Measurements from ENCODE around the gene UBE2E1.
"Not testable (repeated sequence)": the region's sequence is repeated elsewhere in the genome, so short reads cannot be mapped to it uniquely, and the experiment has no call there.

Gene UBE2E1

DNA sequence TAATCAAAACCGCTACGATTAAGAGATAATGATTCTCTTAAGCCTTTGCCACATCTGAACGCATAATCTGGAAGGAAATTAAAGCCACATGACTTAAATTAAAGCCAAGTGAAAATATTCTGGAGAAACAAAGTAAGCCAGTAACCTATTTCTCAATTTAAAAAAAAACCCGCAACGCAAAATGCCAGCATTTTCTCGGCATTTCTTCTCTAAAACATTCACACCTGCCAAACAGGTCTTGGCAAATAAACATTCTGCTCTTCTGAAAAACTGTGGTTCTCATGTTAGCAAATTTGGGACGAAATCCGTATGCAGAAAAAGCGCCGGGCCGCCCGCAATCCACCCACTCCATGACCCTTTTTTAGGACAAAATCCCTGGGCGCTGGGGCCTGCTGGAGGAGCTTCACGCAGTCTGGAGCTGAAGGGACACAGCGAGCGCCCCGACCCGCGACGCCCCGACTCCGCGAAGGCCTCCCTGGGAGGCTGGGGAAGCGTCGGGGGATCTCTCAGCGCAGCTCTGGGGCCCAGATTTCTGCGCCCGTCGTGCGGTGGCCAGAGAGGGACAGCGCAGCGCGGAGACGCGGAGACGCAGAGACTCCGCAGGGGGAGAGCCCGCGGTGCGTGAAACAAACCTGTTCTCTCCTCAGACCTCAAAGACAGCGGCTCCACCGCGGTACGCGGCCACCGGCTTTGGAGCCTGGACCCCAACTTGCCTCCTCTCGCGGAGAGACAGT, 110.6 kb downstream of the UBE2E1 start:
- Histone ChIP-seq H3K4me1 (ENCODE audit: control insufficient read depth in 1 of 2, insufficient read depth in 1 of 2, low read depth in 1 of 2, low read length in 1 of 2) (peaks cover 29 to 34% of the 10 kb centered on the region in 2 experiments), H3K9me3 (no peaks in the 10 kb centered on the region), H3K27me3 (no peaks in the 10 kb centered on the region), H3K36me3 (peaks cover 17% of the 10 kb centered on the region), H3K4me3 (ENCODE audit: low read depth in 1 of 2, low read length in 1 of 2) (peak overlapping the region; percentile 88 to 91), H3K27ac (peak overlapping the region; percentile 81)
- TF ChIP-seq, protein P1, sequence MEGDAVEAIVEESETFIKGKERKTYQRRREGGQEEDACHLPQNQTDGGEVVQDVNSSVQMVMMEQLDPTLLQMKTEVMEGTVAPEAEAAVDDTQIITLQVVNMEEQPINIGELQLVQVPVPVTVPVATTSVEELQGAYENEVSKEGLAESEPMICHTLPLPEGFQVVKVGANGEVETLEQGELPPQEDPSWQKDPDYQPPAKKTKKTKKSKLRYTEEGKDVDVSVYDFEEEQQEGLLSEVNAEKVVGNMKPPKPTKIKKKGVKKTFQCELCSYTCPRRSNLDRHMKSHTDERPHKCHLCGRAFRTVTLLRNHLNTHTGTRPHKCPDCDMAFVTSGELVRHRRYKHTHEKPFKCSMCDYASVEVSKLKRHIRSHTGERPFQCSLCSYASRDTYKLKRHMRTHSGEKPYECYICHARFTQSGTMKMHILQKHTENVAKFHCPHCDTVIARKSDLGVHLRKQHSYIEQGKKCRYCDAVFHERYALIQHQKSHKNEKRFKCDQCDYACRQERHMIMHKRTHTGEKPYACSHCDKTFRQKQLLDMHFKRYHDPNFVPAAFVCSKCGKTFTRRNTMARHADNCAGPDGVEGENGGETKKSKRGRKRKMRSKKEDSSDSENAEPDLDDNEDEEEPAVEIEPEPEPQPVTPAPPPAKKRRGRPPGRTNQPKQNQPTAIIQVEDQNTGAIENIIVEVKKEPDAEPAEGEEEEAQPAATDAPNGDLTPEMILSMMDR (IDR thresholded peaks at IDR 0.05) = no peak

DNA sequence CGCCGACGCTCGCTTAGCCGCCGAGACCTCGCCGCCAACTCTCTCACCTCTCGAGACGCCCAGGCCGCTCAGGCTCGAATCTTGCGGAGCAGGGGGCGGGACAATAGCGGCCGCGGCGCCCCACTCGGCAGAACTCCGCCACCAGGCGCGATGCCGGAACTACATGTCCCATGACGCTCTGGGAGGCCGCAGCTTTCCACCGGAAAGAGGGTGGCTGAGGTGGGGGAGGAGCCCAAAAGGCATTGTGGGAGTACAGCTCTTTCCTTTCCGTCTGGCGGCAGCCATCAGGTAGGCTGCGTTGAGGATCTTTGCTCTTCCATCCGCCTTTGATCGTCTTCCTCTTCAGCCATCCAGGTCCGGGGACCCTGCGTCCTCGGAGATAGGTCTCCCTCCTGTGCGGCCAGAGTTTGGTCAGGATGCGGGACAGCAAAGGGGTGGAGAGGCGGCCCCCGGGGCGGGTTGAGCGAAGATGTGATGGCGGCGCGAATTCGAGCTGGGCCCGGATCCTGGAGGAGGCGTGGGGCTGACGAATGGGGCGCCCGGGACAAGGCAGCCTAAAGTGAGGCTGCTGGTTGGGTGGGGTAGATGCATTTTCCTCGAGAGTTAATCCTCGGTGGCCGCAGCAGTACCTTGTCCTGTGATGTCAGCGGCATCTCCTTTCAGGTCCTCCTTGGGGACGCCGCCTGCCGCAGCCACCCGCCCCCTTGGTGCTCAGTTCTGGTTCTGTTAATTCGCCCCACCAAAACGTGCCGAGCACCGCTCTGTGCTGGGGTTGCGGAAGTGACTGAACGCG, 111.3 kb downstream of the UBE2E1 start, which contains the start of the genes NKIRAS1 and RPL15:
Gene NKIRAS1, minus strand, starts transcription at position 105 of the 793 bp plus-strand sequence. CDS start 6,086 bp downstream, outside the sequence.
Gene RPL15, plus strand, starts transcription at position 247 of the 793 bp plus-strand sequence. CDS start 728 bp downstream, outside the sequence.
- no peaks in the 10 kb centered on the region for H3K27me3 ChIP-seq
- H3K4me1 ChIP-seq (ENCODE audit: control insufficient read depth in 1 of 2, insufficient read depth in 1 of 2, low read depth in 1 of 2, low read length in 1 of 2) = peaks cover 29 to 34% of the 10 kb centered on the region in 2 experiments
- H3K9me3 ChIP-seq = no peaks in the 10 kb centered on the region
- H3K27ac ChIP-seq = peak within 1 kb of the TSS; percentile 81
- TF ChIP-seq, protein P1 (IDR thresholded peaks at IDR 0.05) = peak; percentile 93
- H3K36me3 ChIP-seq = peaks cover 21% of the 10 kb centered on the region
- peak within 1 kb of the TSS; percentile 88 to 91 for H3K4me3 ChIP-seq (ENCODE audit: low read depth in 1 of 2, low read length in 1 of 2)

DNA sequence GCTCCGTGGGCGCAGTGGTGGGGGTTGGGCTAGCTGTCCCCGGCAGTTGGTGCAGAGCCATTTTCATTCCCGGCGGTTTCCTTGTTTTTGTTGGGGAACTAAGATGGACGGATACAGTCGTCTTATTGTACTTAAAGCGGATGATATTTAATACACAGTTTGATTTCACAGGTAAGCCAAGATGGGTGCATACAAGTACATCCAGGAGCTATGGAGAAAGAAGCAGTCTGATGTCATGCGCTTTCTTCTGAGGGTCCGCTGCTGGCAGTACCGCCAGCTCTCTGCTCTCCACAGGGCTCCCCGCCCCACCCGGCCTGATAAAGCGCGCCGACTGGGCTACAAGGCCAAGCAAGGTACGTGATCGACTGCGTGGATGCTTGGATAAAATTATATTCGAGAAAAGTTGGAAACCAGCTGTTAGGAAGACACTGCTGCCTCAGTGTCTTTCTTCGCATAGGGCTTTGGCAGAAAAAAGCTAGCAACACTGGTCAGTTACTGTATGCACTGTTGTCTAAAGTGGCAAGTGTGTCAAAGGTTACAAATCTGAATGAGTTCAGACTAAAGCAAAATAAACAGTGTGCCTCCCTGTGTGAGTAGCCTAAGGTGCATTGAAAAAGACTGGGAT, 112.0 kb downstream of the UBE2E1 start:
- Histone ChIP-seq H3K4me3 (ENCODE audit: low read depth in 1 of 2, low read length in 1 of 2) (peak overlapping the region; percentile 88 to 91), H3K36me3 (peaks cover 21% of the 10 kb centered on the region), H3K4me1 (ENCODE audit: control insufficient read depth in 1 of 2, insufficient read depth in 1 of 2, low read depth in 1 of 2, low read length in 1 of 2) (peaks cover 29 to 34% of the 10 kb centered on the region in 2 experiments), H3K27ac (peak overlapping the region; percentile 81)
- H3K27me3 ChIP-seq, H3K9me3 ChIP-seq: not testable (repeated sequence)

DNA sequence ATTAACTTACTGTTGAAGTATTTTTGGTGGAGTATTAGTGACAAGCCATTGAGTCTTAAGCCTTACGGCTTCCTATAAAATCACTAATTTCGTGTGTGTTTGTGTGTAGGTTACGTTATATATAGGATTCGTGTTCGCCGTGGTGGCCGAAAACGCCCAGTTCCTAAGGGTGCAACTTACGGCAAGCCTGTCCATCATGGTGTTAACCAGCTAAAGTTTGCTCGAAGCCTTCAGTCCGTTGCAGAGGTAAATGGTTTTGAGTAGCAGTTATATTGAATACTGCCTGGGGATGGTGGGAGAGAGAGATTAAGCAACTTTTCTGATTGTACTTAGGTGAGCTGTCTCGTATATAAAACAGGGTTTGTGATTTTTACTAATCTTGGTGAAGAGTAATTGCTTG, 112.6 kb downstream of the UBE2E1 start:
- Histone ChIP-seq H3K27ac (peak overlapping the region; percentile 81), H3K4me1 (ENCODE audit: control insufficient read depth in 1 of 2, insufficient read depth in 1 of 2, low read depth in 1 of 2, low read length in 1 of 2) (peaks cover 29 to 34% of the 10 kb centered on the region in 2 experiments), H3K4me3 (ENCODE audit: low read depth in 1 of 2, low read length in 1 of 2) (peak overlapping the region in 1 of 2 experiments; percentile 88), H3K36me3 (peaks cover 21% of the 10 kb centered on the region)
- not testable (repeated sequence) for H3K9me3 ChIP-seq, H3K27me3 ChIP-seq

DNA sequence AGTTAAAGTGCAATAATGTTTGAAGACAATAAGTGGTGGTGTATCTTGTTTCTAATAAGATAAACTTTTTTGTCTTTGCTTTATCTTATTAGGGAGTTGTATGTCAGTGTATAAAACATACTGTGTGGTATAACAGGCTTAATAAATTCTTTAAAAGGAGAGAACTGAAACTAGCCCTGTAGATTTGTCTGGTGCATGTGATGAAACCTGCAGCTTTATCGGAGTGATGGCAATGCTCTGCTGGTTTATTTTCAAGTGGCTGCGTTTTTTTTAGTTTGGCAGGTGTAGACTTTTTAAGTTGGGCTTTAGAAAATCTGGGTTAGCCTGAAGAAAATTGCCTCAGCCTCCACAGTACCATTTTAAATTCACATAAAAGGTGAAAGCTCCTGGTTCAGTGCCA, 113.9 kb downstream of the UBE2E1 start:
- H3K4me3 ChIP-seq (ENCODE audit: low read depth in 1 of 2, low read length in 1 of 2) = no peak overlapping the region
- TF ChIP-seq, protein P1 (IDR thresholded peaks at IDR 0.05) = no peak
- H3K9me3 ChIP-seq = no peaks in the 10 kb centered on the region
- H3K27ac ChIP-seq = no peak overlapping the region
- no peaks in the 10 kb centered on the region for H3K27me3 ChIP-seq
- peaks cover 21% of the 10 kb centered on the region for H3K36me3 ChIP-seq
- H3K4me1 ChIP-seq (ENCODE audit: control insufficient read depth in 1 of 2, insufficient read depth in 1 of 2, low read depth in 1 of 2, low read length in 1 of 2) = peaks cover 29 to 34% of the 10 kb centered on the region in 2 experiments

DNA sequence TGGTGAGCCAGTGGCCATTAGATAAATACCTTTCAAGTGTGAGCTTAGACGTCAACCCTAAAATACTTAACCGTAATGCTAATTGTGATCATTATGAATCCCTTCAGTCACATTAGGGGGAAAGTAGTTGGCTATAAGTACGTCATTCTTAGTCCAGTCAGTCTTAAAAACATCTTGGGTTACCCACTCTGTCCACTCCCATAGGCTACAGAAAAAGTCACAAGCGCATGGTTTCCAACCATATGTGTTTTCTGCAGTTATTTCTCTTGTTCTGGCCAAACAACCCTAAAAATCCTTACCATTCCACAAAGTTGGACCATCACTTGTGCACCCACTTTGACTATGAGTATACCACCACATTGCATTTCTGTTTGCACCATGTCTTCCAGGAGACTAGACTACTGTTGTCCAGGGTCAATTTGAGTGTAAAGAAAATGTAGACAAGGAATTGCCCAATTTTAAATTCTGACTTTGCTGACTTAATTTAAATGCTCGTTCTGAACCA, 114.4 kb downstream of the UBE2E1 start:
- no peaks in the 10 kb centered on the region for H3K27me3 ChIP-seq
- H3K9me3 ChIP-seq = no peaks in the 10 kb centered on the region
- no peak overlapping the region for H3K27ac ChIP-seq
- H3K4me1 ChIP-seq (ENCODE audit: control insufficient read depth in 1 of 2, insufficient read depth in 1 of 2, low read depth in 1 of 2, low read length in 1 of 2) = peaks cover 28 to 34% of the 10 kb centered on the region in 2 experiments
- H3K36me3 ChIP-seq = peaks cover 21% of the 10 kb centered on the region
- TF ChIP-seq, protein P1 (IDR thresholded peaks at IDR 0.05) = no peak
- no peak overlapping the region for H3K4me3 ChIP-seq (ENCODE audit: low read depth in 1 of 2, low read length in 1 of 2)
